Adrenal gland (tissue), 5 donors: ENCODE measurements around the gene NOP53.

ENCODE experiments used
- POLR2A ChIP-seq, 2 donors: fragments of 450-650 bp; IDR thresholded peaks; one replicate each; pipeline ENCODE4 v1.6.1; 2017; ENCODE audit warnings: antibody characterized with exemption in 2 of 2, mild to moderate bottlenecking in 2 of 2, moderate library complexity in 1 of 2
- TF ChIP-seq, protein P1 (sequence below), 6 experiments: fragments of 450-650 bp in 4 of 6; fragments of 200-600 bp in 2 of 6; sonication (generic) in 1 of 6; IDR thresholded peaks; 1 replicate in 5 of 6; 2 replicates in 1 of 6; pipeline versions ENCODE4 v1.5.1 to v1.8.0; 2016 to 2021; ENCODE audit warnings: antibody characterized with exemption in 6 of 6, mild to moderate bottlenecking in 2 of 6, moderate library complexity in 1 of 6
- donor health status: DM: no; HTN: no; CAD: no.

DNA sequence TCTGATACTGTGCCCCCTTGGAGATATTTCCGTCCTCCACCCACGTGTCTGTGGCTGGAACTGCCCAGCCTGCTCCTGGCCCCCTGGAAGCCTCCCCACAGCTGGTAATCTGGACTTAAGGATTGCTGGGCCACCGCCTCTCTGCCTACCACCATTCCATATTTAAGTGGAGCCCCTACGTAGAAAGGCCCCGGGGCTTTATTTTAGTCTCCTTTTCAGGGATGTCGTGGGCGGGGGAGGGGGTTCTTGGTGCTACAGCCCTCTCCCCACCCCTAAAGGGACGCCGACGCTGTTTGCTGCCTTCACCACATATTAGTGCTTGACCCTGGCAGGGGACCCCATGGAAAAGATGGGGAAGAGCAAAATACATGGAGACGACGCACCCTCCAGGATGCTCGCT, 2.7 kb upstream of the NOP53 start:
- TF ChIP-seq, protein P1, sequence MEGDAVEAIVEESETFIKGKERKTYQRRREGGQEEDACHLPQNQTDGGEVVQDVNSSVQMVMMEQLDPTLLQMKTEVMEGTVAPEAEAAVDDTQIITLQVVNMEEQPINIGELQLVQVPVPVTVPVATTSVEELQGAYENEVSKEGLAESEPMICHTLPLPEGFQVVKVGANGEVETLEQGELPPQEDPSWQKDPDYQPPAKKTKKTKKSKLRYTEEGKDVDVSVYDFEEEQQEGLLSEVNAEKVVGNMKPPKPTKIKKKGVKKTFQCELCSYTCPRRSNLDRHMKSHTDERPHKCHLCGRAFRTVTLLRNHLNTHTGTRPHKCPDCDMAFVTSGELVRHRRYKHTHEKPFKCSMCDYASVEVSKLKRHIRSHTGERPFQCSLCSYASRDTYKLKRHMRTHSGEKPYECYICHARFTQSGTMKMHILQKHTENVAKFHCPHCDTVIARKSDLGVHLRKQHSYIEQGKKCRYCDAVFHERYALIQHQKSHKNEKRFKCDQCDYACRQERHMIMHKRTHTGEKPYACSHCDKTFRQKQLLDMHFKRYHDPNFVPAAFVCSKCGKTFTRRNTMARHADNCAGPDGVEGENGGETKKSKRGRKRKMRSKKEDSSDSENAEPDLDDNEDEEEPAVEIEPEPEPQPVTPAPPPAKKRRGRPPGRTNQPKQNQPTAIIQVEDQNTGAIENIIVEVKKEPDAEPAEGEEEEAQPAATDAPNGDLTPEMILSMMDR (IDR thresholded peaks at IDR 0.05) = no peak
- no peak for TF ChIP-seq POLR2A (IDR thresholded peaks at IDR 0.05)
